Activated naive CD4-positive, alpha-beta T cell treated with anti-CD3 and anti-CD28 coated beads, Interleukin-2, amount 10 ng/mL, durations not matched to agents 7 days and 5 days (primary cell): ENCODE data around the gene SLC51B.
"Not testable (repeated sequence)": the region's sequence is repeated elsewhere in the genome, so short reads cannot be mapped to it uniquely, and the experiment has no call there.

ENCODE experiments used
- CTCF ChIA-PET: fragments of 350-600 bp; sonication (Branson Sonifier 250); formaldehyde crosslinking; loops from one replicate; lab custom pipeline; 2021; ENCODE audit warnings: antibody characterized with exemption; lab: Charles Lee
- DNase-seq: peaks from one replicate; pipeline ENCODE4 v3.0.0-alpha.2; 2020
- H3K27ac Mint-ChIP-seq: one replicate; pipeline ENCODE4 v1.8.0; 2021; ENCODE audit warnings: mild to moderate bottlenecking, moderate library complexity, mixed read lengths
- H3K27me3 Mint-ChIP-seq: one replicate; pipeline ENCODE4 v1.8.0; 2021; ENCODE audit warnings: mild to moderate bottlenecking, mixed read lengths
- H3K36me3 Mint-ChIP-seq: one replicate; pipeline ENCODE4 v1.8.0; 2021; ENCODE audit warnings: mixed read lengths
- H3K4me1 Mint-ChIP-seq: one replicate; pipeline ENCODE4 v1.8.0; 2021; ENCODE audit warnings: mixed read lengths
- H3K4me3 Mint-ChIP-seq: one replicate; pipeline ENCODE4 v1.8.0; 2021; ENCODE audit warnings: mild to moderate bottlenecking, moderate library complexity, mixed read lengths
- H3K9me3 Mint-ChIP-seq: one replicate; pipeline ENCODE4 v1.8.0; 2021; ENCODE audit warnings: mixed read lengths

Gene SLC51B

GRCh38 chr15:65087411-65087810 lies 42.2 kb downstream of the SLC51B start:
- H3K4me3 Mint-ChIP-seq: no peak overlapping the region
- no peaks in the 10 kb centered on the region for H3K9me3 Mint-ChIP-seq
- no peaks in the 10 kb centered on the region for H3K36me3 Mint-ChIP-seq
- CTCF ChIA-PET: interaction anchor here (1.2 to 1.9 kb wide), 5 partner anchors 8 to 359 kb away, joined by 3 to 7 read pairs (median 4); no protein-coding TSS in a partner anchor
- H3K27me3 Mint-ChIP-seq: peaks cover 44% of the 10 kb centered on the region
- no peak for DNase-seq
- H3K4me1 Mint-ChIP-seq: peaks cover 8% of the 10 kb centered on the region
- H3K27ac Mint-ChIP-seq: no peak overlapping the region

- Mint-ChIP-seq H3K36me3 (no peaks in the 10 kb centered on the region), H3K27me3 (peaks cover 37% of the 10 kb centered on the region), H3K27ac (no peak overlapping the region), H3K4me1 (peaks cover 1% of the 10 kb centered on the region), H3K9me3 (no peaks in the 10 kb centered on the region), H3K4me3 (no peak overlapping the region)
- CTCF ChIA-PET: interaction anchor here (1.2 to 1.9 kb wide), 2 partner anchors 54 to 360 kb away, joined by 3 to 7 read pairs; no protein-coding TSS in a partner anchor
- DNase-seq: no peak
These were observed 42.9 kb downstream of the SLC51B start for GRCh38 chr15:65087873-65088642.

GRCh38 chr15:65088643-65089021 lies 43.4 kb downstream of the SLC51B start:
- no peaks in the 10 kb centered on the region for H3K36me3 Mint-ChIP-seq
- CTCF ChIA-PET: interaction anchor here (1.2 kb wide), 1 partner anchor 360 kb away, joined by 3 read pairs; no protein-coding TSS in a partner anchor
- H3K27ac Mint-ChIP-seq: no peak overlapping the region
- H3K27me3 Mint-ChIP-seq: peaks cover 31% of the 10 kb centered on the region
- no peak overlapping the region for H3K4me3 Mint-ChIP-seq
- no peak for DNase-seq
- H3K4me1 Mint-ChIP-seq: no peaks in the 10 kb centered on the region
- no peaks in the 10 kb centered on the region for H3K9me3 Mint-ChIP-seq

GRCh38 chr15:65089206-65089824 lies 44.1 kb downstream of the SLC51B start:
- CTCF ChIA-PET: interaction anchor here (1.0 kb wide), 1 partner anchor 11 kb away, joined by 3 read pairs; no protein-coding TSS in a partner anchor
- no peaks in the 10 kb centered on the region for H3K9me3 Mint-ChIP-seq
- H3K27me3 Mint-ChIP-seq: peaks cover 24% of the 10 kb centered on the region
- H3K27ac Mint-ChIP-seq: no peak overlapping the region
- no peaks in the 10 kb centered on the region for H3K4me1 Mint-ChIP-seq
- DNase-seq: no peak
- H3K4me3 Mint-ChIP-seq: no peak overlapping the region
- no peaks in the 10 kb centered on the region for H3K36me3 Mint-ChIP-seq

GRCh38 chr15:65091946-65092770 lies 47.0 kb downstream of the SLC51B start:
- no peaks in the 10 kb centered on the region for H3K9me3 Mint-ChIP-seq
- no peak overlapping the region for H3K4me3 Mint-ChIP-seq
- CTCF ChIA-PET: no interaction called here
- DNase-seq: no peak
- H3K27ac Mint-ChIP-seq: no peak overlapping the region
- no peaks in the 10 kb centered on the region for H3K4me1 Mint-ChIP-seq
- peaks cover 2% of the 10 kb centered on the region for H3K27me3 Mint-ChIP-seq
- no peaks in the 10 kb centered on the region for H3K36me3 Mint-ChIP-seq

GRCh38 chr15:65092911-65093792 lies 48.0 kb downstream of the SLC51B start:
- DNase-seq: no peak
- no peaks in the 10 kb centered on the region for H3K27me3 Mint-ChIP-seq
- H3K4me3 Mint-ChIP-seq: no peak overlapping the region
- no peaks in the 10 kb centered on the region for H3K9me3 Mint-ChIP-seq
- CTCF ChIA-PET: no interaction called here
- no peaks in the 10 kb centered on the region for H3K36me3 Mint-ChIP-seq
- H3K27ac Mint-ChIP-seq: no peak overlapping the region
- H3K4me1 Mint-ChIP-seq: no peaks in the 10 kb centered on the region

GRCh38 chr15:65093793-65094170 lies 48.6 kb downstream of the SLC51B start:
- H3K36me3 Mint-ChIP-seq, H3K4me1 Mint-ChIP-seq, DNase-seq, H3K4me3 Mint-ChIP-seq, H3K27me3 Mint-ChIP-seq, H3K9me3 Mint-ChIP-seq, H3K27ac Mint-ChIP-seq, CTCF ChIA-PET: not testable (repeated sequence)

GRCh38 chr15:65094294-65094995 lies 49.3 kb downstream of the SLC51B start:
- H3K27ac Mint-ChIP-seq: no peak overlapping the region
- H3K9me3 Mint-ChIP-seq: no peaks in the 10 kb centered on the region
- no peaks in the 10 kb centered on the region for H3K4me1 Mint-ChIP-seq
- H3K4me3 Mint-ChIP-seq: no peak overlapping the region
- no peaks in the 10 kb centered on the region for H3K27me3 Mint-ChIP-seq
- H3K36me3 Mint-ChIP-seq: peaks cover 3% of the 10 kb centered on the region
- no peak for DNase-seq
- CTCF ChIA-PET: no interaction called here

GRCh38 chr15:65095011-65095746 lies 50.0 kb downstream of the SLC51B start:
- no peak for DNase-seq
- no peak overlapping the region for H3K27ac Mint-ChIP-seq
- H3K4me1 Mint-ChIP-seq: no peaks in the 10 kb centered on the region
- CTCF ChIA-PET: interaction anchor here (1.1 kb wide), 1 partner anchor 8 kb away, joined by 4 read pairs; no protein-coding TSS in a partner anchor
- H3K27me3 Mint-ChIP-seq: no peaks in the 10 kb centered on the region
- H3K36me3 Mint-ChIP-seq: peaks cover 3% of the 10 kb centered on the region
- H3K4me3 Mint-ChIP-seq: no peak overlapping the region
- H3K9me3 Mint-ChIP-seq: no peaks in the 10 kb centered on the region

GRCh38 chr15:65095747-65096104 lies 50.5 kb downstream of the SLC51B start:
- no peaks in the 10 kb centered on the region for H3K9me3 Mint-ChIP-seq
- H3K4me1 Mint-ChIP-seq: no peaks in the 10 kb centered on the region
- H3K27ac Mint-ChIP-seq: no peak overlapping the region
- H3K27me3 Mint-ChIP-seq: no peaks in the 10 kb centered on the region
- H3K4me3 Mint-ChIP-seq: no peak overlapping the region
- DNase-seq: no peak
- peaks cover 3% of the 10 kb centered on the region for H3K36me3 Mint-ChIP-seq
- CTCF ChIA-PET: interaction anchor here (1.1 kb wide), 1 partner anchor 9 kb away, joined by 4 read pairs; no protein-coding TSS in a partner anchor

GRCh38 chr15:65096481-65097385 lies 51.5 kb downstream of the SLC51B start:
- no peaks in the 10 kb centered on the region for H3K9me3 Mint-ChIP-seq
- CTCF ChIA-PET: interaction anchor here (0.7 kb wide), 1 partner anchor 112 kb away, joined by 3 read pairs; no protein-coding TSS in a partner anchor
- no peak overlapping the region for H3K27ac Mint-ChIP-seq
- H3K27me3 Mint-ChIP-seq: no peaks in the 10 kb centered on the region
- no peaks in the 10 kb centered on the region for H3K4me1 Mint-ChIP-seq
- H3K4me3 Mint-ChIP-seq: no peak overlapping the region
- peaks cover 8% of the 10 kb centered on the region for H3K36me3 Mint-ChIP-seq
- no peak for DNase-seq
